HuH-7 (cell line): Measurements from ENCODE around the gene OR2G6.
"Not testable (repeated sequence)": the region's sequence is repeated elsewhere in the genome, so short reads cannot be mapped to it uniquely, and the experiment has no call there.

Source experiments
- DNase-seq: peaks from one replicate; pipeline ENCODE4 v3.0.0; 2011; ENCODE audit warnings: low spot score

The OR2G6 gene

DNA sequence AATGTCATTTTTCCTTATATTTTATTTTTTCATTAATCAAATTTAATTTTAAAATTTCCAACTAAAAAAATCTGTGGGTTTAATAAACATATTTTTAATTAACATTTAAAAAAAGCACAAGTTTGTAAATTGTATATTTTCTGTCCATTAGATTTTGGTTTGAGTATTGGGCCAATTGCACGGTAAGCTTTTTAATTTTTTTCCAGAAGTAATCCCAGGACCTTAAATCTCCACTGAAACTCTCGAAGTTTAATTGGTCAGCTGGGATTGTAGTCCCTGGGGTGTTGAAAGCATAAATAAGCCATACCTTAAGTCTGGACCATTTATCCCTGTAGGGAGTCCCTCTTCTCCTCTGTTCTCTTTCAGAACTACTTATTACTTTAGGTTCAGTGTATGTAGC lies at the start of gene OR2G6:
Gene OR2G6, plus strand, starts transcription at position 301 of the 400 bp plus-strand sequence. CDS start 13,574 bp downstream, outside the sequence.
- DNase-seq: not testable (repeated sequence)

- not testable (repeated sequence) for DNase-seq
Observed at GRCh38 chr1:248459117-248459516, 48.8 kb upstream of the OR2G6 start.

DNA sequence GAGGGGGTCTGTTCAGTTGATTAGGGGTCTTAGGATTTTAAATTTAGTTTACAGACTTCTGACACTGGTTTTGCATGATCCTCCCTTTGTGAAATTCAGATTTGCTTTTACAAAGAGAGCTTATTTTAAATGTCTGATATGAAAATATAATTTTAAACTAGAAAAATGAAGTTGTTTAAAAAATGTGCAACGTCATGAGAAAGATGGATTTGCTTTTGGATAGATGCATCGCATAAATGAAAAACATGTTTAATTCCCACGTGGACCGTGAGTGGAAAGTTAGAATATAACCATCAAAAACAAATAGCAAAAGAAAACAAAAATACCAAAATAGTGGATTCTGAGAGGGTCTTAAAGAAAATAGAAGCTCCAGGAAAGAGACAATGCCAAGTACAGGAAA lies 36.7 kb upstream of the OR2G6 start:
- DNase-seq: no peak

DNA sequence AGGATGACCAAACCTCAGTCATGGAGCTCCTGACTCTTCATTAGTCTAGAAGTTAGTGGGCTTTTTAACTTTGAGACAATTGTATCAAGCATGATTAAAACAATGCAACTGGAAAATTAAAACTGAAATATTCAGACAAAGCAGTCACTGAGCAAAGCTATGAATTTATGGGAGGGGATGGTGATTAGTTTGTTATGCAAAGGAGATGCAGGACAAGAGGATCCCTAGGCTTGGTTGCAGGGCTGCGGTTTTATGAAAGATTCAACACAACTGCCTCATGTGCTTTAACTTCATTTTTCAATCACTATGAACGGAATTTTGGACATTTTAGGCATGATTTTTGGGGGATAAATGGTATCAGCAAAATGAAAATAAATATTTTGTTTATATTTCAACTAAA lies 35.8 kb upstream of the OR2G6 start:
- DNase-seq: not testable (repeated sequence)

- not testable (repeated sequence) for DNase-seq
Observed at GRCh38 chr1:248473051-248473450, 34.8 kb upstream of the OR2G6 start, which contains the start of gene OR2T3. OR2T3 (plus strand) TSS chr1:248473351; CDS start chr1:248473351, 0 bp downstream.

GRCh38 chr1:248475660-248476059 lies 32.2 kb upstream of the OR2G6 start:
- not testable (repeated sequence) for DNase-seq

DNA sequence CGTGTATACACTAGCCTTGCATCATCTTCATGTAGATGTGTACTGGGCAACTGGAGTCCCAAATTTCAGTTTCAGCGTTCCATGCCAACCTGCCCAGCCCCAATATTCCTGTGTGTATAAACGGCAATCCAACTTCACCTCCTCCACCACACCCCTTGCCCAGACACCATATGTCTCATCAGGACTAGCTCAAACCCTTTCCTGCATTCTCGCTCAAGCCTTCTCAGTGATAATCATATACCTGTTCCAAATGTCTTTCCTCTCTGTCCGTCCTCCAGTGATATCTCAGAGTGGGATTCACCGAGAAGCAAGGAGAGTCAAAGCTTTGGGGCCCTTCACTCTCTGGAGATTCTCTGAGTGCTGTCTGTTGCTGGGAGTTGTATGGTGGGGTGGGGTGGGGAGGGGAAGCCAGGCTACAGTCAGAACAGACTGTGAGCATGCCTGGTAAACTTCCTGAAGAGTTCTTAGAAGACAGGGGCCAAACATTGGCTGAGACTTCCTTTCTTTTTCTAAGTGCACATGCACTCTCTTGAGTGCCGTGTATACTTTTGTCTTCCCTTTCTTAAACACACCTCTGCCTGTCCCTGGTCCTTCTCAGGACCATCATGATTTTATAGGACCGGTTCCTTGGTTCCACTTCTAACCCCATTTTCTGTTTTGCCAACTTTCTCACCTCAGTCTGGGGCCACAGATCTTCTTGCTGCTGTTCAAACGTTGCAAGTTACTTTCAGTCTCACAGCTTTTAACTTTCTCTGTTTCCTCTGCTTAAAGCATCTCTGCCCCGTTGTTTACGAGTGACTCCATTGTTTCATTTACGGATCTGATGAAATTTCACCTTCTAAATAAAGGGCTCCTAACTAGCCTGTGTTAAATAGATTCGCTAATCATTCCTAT lies 25.9 kb upstream of the OR2G6 start:
- DNase-seq: not testable (repeated sequence)

GRCh38 chr1:248488289-248488688 lies 19.6 kb upstream of the OR2G6 start, which contains the start of gene OR2T5:
OR2T5 (plus strand) TSS chr1:248488589; CDS start chr1:248488589, 0 bp downstream.
- DNase-seq: not testable (repeated sequence)

DNA sequence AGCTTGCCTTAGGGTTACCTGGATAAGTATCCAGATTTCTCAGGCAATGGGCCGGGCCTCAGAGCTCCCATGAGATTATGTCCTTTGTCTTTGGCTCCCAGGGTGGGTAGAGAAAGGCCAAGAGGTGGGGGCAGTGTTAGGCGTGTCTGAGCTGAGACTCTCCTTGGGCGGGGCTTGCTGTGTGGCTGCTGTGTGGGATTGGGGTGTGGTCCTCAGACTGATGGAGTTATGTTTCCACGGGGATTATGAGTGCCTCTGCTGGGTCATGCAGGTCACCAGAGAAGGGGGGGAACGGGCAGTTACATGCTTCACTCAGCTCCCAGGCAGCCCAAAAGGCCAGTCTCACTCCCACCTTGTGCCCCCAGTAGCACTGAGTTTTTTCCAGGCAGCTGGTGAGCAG lies 11.2 kb upstream of the OR2G6 start:
- DNase-seq: not testable (repeated sequence)

DNA sequence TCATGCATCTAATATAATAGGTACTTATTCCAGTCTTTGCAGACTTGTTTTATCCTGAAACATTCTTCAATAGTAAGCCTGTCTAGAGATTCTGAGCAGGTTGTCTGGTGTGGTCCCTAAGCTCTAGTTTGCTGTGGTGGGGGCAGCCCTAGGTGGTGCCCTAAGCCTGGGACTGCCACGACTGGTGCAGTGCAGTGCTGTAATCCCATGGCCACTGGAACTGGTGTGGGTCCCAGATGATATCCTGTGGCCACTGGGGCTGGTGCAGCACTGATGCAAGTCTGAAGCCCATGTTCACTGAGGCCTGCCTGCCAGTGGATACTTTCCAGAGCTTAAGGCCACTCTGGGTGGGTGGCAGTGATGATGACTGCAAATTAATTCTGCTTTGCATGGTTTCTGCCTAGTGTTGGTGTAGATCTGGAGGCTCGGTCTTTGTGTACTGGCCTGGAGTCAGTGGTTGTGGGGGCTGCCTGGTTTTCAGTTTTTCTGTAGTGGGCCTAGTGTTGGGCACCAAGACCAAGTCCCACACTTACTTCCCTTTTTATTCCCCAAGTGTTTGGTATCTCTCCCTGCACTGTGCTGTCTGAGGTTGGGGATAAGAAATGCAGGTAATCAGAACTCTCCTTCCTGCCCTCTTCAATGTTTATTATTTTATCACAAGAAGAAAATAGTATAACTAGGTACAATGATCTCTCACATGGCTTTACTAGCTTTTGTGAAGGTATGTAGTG lies 7.4 kb upstream of the OR2G6 start:
- not testable (repeated sequence) for DNase-seq

DNA sequence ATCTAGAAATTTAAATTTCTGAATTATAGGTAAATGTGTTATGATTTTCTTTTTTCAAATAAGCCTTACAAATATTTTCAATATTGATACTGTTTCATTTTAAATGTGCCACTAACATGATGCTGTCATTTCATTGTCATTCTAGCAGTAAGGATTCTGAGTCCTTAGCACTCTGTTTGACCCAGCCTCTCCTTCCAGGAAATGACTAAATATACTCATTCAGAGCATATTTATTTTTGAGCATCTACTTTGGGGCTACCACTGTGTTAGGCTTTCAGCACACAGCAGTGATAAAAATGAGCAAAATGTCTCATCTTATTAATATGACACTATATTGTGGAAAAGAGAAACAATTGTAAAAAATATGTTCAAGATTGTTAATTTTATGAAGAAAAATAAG lies 2.3 kb downstream of the OR2G6 start:
- not testable (repeated sequence) for DNase-seq

- no peak for DNase-seq
Observed at GRCh38 chr1:248521856-248522255, 14.0 kb downstream of the OR2G6 start.

- DNase-seq: not testable (repeated sequence)
Observed at GRCh38 chr1:248537449-248537848, 29.6 kb downstream of the OR2G6 start.

DNA sequence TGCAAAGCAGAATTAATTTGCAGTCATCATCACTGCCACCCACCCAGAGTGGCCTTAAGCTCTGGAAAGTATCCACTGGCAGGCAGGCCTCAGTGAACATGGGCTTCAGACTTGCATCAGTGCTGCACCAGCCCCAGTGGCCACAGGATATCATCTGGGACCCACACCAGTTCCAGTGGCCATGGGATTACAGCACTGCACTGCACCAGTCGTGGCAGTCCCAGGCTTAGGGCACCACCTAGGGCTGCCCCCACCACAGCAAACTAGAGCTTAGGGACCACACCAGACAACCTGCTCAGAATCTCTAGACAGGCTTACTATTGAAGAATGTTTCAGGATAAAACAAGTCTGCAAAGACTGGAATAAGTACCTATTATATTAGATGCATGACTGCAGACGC lies 39.5 kb downstream of the OR2G6 start:
- DNase-seq: not testable (repeated sequence)

DNA sequence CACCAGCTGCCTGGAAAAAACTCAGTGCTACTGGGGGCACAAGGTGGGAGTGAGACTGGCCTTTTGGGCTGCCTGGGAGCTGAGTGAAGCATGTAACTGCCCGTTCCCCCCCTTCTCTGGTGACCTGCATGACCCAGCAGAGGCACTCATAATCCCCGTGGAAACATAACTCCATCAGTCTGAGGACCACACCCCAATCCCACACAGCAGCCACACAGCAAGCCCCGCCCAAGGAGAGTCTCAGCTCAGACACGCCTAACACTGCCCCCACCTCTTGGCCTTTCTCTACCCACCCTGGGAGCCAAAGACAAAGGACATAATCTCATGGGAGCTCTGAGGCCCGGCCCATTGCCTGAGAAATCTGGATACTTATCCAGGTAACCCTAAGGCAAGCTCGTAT lies 43.2 kb downstream of the OR2G6 start:
- not testable (repeated sequence) for DNase-seq

DNA sequence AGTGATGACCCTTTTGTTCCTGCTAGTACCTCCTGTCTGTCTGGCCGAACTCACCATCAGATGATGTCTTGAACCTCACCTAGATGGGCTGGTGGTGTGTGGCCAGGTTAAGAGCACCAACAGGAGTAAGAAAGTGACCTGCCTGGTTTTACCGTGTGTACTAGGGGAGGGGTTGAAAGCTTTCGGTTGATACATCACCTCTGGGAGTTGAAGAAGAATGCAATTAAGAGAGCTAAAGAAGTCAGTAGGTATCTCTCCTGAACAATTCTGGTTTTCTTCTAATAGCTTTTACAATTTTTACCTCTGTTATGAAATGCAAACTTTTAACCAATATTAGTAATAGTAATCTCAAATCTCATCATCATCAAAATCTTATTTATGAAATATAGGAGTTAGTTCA lies 54.8 kb downstream of the OR2G6 start, which contains the start of gene OR2T29:
Gene OR2T29, minus strand, starts transcription at position 101 of the 400 bp plus-strand sequence. CDS start 3,281 bp downstream, outside the sequence.
- not testable (repeated sequence) for DNase-seq

GRCh38 chr1:248565530-248566373 lies 57.9 kb downstream of the OR2G6 start:
- not testable (repeated sequence) for DNase-seq

GRCh38 chr1:248569049-248569448 lies 61.2 kb downstream of the OR2G6 start:
- DNase-seq: not testable (repeated sequence)

DNA sequence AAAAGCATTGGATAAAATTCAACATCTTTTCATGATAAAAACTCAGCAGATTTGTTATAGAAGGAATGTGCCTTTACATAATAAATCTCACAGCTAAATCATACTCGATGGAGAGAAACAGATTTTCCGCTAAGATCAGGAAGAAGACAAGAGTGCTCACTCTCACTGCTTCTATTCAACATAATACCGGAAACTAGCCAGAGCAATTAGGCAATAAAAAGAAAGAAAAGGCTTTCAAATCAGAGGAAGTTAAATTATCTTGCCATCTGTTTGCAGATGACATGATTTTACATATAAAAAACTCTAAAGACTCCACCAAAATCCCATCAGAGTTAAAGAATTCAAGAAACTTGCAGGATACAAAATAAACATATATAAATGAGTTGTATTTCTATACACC lies 62.9 kb downstream of the OR2G6 start:
- DNase-seq: not testable (repeated sequence)

- not testable (repeated sequence) for DNase-seq
Observed at GRCh38 chr1:248572049-248572448, 64.2 kb downstream of the OR2G6 start.

DNA sequence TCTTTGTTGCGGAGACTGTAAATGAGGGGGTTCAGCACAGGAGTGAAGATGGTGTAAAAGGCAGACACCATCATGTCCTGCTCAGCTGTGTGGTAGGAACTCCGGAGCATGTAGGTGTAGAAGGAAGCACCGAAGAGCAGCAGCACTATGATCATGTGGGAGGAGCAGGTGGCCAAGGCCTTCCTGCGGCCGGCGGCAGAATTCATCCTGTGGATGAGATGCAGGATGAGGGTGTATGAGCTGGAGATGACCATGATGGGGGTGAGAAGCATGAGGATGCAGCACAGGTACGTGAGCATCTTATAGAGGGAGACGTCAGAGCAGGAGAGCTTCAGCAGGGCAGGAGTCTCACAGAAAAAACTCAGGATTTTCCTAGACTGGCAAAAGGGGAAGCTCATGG lies 66.0 kb downstream of the OR2G6 start:
- not testable (repeated sequence) for DNase-seq
